OCI-LY7 (cell line): ENCODE results near the gene BRD1. TPM values are rescaled to one million over a fixed set of nuclear protein-coding genes. Genes with fewer than 3 reads are reported as not detected.

ENCODE experiments used
- BruUV-seq: library from RNA; stranded (reverse); fragments of 400-500 nt; replicated peaks from 2 replicates; lab custom pipeline; 2021; lab: Mats Ljungman, UMichigan
- CTCF ChIA-PET: fragments of 300-600 bp; sonication (Branson Sonifier 250); formaldehyde crosslinking; loops from one replicate; lab custom pipeline; 2022; ENCODE audit warnings: antibody characterized with exemption; ENCODE audit not compliant: unreplicated experiment; lab: Charles Lee
- POLR2A ChIA-PET: fragments of 300-600 bp; sonication (Branson Sonifier 250); formaldehyde crosslinking; loops from one replicate; lab custom pipeline; 2022; ENCODE audit warnings: antibody characterized with exemption; lab: Charles Lee
- DNase-seq: peaks from one replicate; pipeline ENCODE4 v3.0.0-alpha.2; 2015; ENCODE audit warnings: low spot score
- H2AFZ ChIP-seq: fragments of 200-600 bp; sonication (generic), shearing (Covaris generic); 2 replicates; pipeline ENCODE4 v1.6.1; 2014; ENCODE audit warnings: mild to moderate bottlenecking, antibody characterized with exemption, low read length, moderate library complexity
- H3K27ac ChIP-seq: fragments of 200-600 bp; sonication (generic); 2 replicates; pipeline ENCODE4 v1.5.1; 2014; ENCODE audit warnings: mixed run types, low read depth, mild to moderate bottlenecking, moderate library complexity, low read length, inconsistent platforms; ENCODE audit not compliant: poor library complexity, severe bottlenecking
- H3K36me3 ChIP-seq: fragments of 200-600 bp; sonication (generic); 2 replicates; pipeline ENCODE4 v1.6.1; 2014; ENCODE audit warnings: mild to moderate bottlenecking, antibody characterized with exemption, low read length, moderate library complexity, mixed read lengths; ENCODE audit not compliant: insufficient read depth
- H3K4me1 ChIP-seq: fragments of 200-600 bp; sonication (generic); 2 replicates; pipeline ENCODE4 v1.5.1; 2014; ENCODE audit warnings: mild to moderate bottlenecking, low read length; ENCODE audit not compliant: insufficient read depth, poor library complexity, severe bottlenecking
- H3K4me2 ChIP-seq: fragments of 200-600 bp; sonication (generic); 2 replicates; pipeline ENCODE4 v1.6.1; 2014; ENCODE audit warnings: mild to moderate bottlenecking, low read length
- H3K4me3 ChIP-seq: fragments of 200-600 bp; sonication (generic); 2 replicates; pipeline ENCODE4 v1.5.1; 2014; ENCODE audit warnings: mild to moderate bottlenecking, low read depth, low read length; ENCODE audit not compliant: poor library complexity, severe bottlenecking
- H3K79me2 ChIP-seq: fragments of 200-600 bp; sonication (generic); 2 replicates; pipeline ENCODE4 v1.6.1; 2016; ENCODE audit warnings: low read depth, mild to moderate bottlenecking, low read length, moderate library complexity, mixed read lengths; ENCODE audit not compliant: insufficient read depth
- H3K9me2 ChIP-seq: fragments of 200-600 bp; sonication (generic); 2 replicates; pipeline ENCODE4 v1.6.1; 2016; ENCODE audit warnings: mild to moderate bottlenecking, low read length, mixed read lengths; ENCODE audit not compliant: insufficient read depth
- H3K9me3 ChIP-seq: fragments of 200-600 bp; sonication (generic); 2 replicates; pipeline ENCODE4 v1.6.1; 2014; ENCODE audit warnings: mild to moderate bottlenecking, mixed run types, low read length, mixed read lengths
- H4K20me1 ChIP-seq: fragments of 200-600 bp; sonication (generic); 2 replicates; pipeline ENCODE4 v1.6.1; 2014; ENCODE audit warnings: mild to moderate bottlenecking, antibody characterized with exemption, low read length, moderate library complexity, mixed read lengths; ENCODE audit not compliant: insufficient read depth
- CTCF ChIP-seq: fragments of 200-600 bp; sonication (generic); conservative IDR thresholded peaks from 2 replicates; pipeline ENCODE4 v1.5.1; 2014; ENCODE audit warnings: mild to moderate bottlenecking, antibody characterized with exemption, low read length, moderate library complexity, mixed read lengths
- EZH2phosphoT487 ChIP-seq: fragments of 200-600 bp; sonication (generic); IDR thresholded peaks from 2 replicates; pipeline ENCODE4 v1.6.1; 2018; ENCODE audit warnings: low read depth, borderline replicate concordance, mild to moderate bottlenecking, mixed run types, antibody characterized with exemption, low read length, moderate library complexity, mixed read lengths
- intact Hi-C: fragments of 100-400 bp; cut with micrococcal nuclease; formaldehyde crosslinking; loops from one replicate; pipeline ENCODE4 v1.10.0; 2022; ENCODE audit not compliant: unreplicated experiment
- total RNA-seq, 2 experiments: library from RNA; depleted of rRNA in 1 of 2; stranded (reverse); fragments of >200 nt in 1 of 2; shearing (Covaris generic) in 1 of 2; gene quantifications; 2 replicates each; pipeline ENCODE4 v1.2.3, GENCODE V29; 2014 to 2022

Gene BRD1
- total RNA-seq, 2 experiments from 2014 or later: 38.1 to 46.6 TPM

- Histone ChIP-seq H4K20me1 (no peaks in the 10 kb centered on the region), H3K4me1 (no peaks in the 10 kb centered on the region)
- POLR2A ChIA-PET: no interaction called here
Observed at GRCh38 chr22:49866646-49867045, 39.0 kb upstream of the BRD1 start.

DNA sequence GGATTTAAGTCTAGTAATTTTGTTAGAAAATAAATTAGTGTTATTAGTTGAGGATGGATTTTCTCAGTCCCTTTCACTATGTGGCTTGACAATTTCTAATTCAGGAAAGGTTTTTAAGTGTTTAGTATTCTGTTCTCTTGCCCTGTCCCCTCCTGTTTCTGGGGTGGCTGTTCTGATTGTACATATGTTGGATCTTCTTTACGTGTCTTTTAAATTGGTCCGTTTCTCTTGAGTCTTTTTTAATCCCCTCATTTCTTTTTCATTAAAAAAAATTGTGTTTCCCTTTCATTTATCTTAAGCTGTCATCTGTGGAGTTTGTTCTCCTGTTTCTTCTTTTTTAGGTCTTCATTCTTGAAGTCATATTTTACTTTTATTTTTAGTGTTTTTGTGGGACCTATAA lies 38.5 kb upstream of the BRD1 start:
- BruUV-seq: TSS peak; percentile 9
- no peaks in the 10 kb centered on the region for H3K9me2 ChIP-seq
- ChIA-PET CTCF (no interaction called here), POLR2A (no interaction called here)
- no peak overlapping the region for H3K27ac ChIP-seq
- DNase-seq: no peak
- no peaks in the 10 kb centered on the region for H3K4me1 ChIP-seq
- no peaks in the 10 kb centered on the region for H4K20me1 ChIP-seq
- no peak overlapping the region for H3K4me3 ChIP-seq
- H3K79me2 ChIP-seq: peaks cover 93% of the 10 kb centered on the region
- H3K9me3 ChIP-seq: peaks cover 18% of the 10 kb centered on the region; the same call in 1 of the 2 replicates
- intact Hi-C loops: no loop called here
- H3K4me2 ChIP-seq: no peak overlapping the region
- TF ChIP-seq EZH2phosphoT487: no peak
- TF ChIP-seq CTCF: no peak
- H3K36me3 ChIP-seq: peaks cover 51% of the 10 kb centered on the region
- no peak overlapping the region for H2AFZ ChIP-seq

More at GRCh38 chr22:49866646-49867045, 39.0 kb upstream of the BRD1 start:
- no peak overlapping the region for H3K4me3 ChIP-seq
- intact Hi-C loops: no loop called here
- no peak overlapping the region for H3K27ac ChIP-seq
- no peak overlapping the region for H2AFZ ChIP-seq
- no peak overlapping the region for H3K4me2 ChIP-seq
- peaks cover 51% of the 10 kb centered on the region for H3K36me3 ChIP-seq
- no TSS peak for BruUV-seq
- TF ChIP-seq CTCF (no peak), EZH2phosphoT487 (no peak)
- H3K79me2 ChIP-seq: peaks cover 92% of the 10 kb centered on the region
- no peaks in the 10 kb centered on the region for H3K9me2 ChIP-seq
- CTCF ChIA-PET: no interaction called here
- DNase-seq: no peak
- peaks cover 18% of the 10 kb centered on the region; the same call in 1 of the 2 replicates for H3K9me3 ChIP-seq

DNA sequence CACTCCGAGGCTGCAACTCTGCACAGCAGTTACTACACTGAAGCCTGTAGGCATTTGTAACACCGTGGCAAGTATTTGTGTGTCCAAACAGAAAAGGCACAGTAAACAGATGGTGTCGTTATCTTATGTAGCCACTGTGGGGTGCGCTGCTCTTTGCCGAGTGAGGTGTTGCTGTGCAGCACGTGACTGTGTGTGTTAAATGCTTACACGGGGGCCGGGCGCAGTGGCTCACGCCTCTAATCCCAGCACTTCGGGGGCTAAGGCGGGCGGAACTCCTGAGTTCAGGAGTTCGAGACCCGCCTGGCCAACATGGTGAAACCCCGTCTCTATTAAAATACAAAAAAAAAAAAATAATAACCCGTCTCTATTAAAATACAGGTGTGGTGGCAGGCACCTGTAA lies 37.5 kb upstream of the BRD1 start:
- Histone ChIP-seq H3K4me1 (no peaks in the 10 kb centered on the region), H3K36me3 (peaks cover 49% of the 10 kb centered on the region), H3K4me2 (no peak overlapping the region), H4K20me1 (no peaks in the 10 kb centered on the region), H3K4me3 (no peak overlapping the region), H3K27ac (no peak overlapping the region), H3K79me2 (peaks cover 94% of the 10 kb centered on the region), H3K9me2 (no peaks in the 10 kb centered on the region), H3K9me3 (peaks cover 16% of the 10 kb centered on the region; the same call in 1 of the 2 replicates), H2AFZ (no peak overlapping the region)
- DNase-seq: no peak
- intact Hi-C loops: no loop called here
- ChIA-PET CTCF (no interaction called here), POLR2A (no interaction called here)
- TF ChIP-seq EZH2phosphoT487 (no peak), CTCF (no peak)
- no TSS peak for BruUV-seq
